ENCODE results near the gene HOXD11. TPM values are rescaled to one million over a fixed set of nuclear protein-coding genes. Genes with fewer than 3 reads are reported as not detected.

The HOXD11 gene
- total and polyA plus RNA-seq, 2 of the 13 experiments (the other 11 are each of a cell fraction or from before 2014, with no cell fraction given), result not detected

DNA sequence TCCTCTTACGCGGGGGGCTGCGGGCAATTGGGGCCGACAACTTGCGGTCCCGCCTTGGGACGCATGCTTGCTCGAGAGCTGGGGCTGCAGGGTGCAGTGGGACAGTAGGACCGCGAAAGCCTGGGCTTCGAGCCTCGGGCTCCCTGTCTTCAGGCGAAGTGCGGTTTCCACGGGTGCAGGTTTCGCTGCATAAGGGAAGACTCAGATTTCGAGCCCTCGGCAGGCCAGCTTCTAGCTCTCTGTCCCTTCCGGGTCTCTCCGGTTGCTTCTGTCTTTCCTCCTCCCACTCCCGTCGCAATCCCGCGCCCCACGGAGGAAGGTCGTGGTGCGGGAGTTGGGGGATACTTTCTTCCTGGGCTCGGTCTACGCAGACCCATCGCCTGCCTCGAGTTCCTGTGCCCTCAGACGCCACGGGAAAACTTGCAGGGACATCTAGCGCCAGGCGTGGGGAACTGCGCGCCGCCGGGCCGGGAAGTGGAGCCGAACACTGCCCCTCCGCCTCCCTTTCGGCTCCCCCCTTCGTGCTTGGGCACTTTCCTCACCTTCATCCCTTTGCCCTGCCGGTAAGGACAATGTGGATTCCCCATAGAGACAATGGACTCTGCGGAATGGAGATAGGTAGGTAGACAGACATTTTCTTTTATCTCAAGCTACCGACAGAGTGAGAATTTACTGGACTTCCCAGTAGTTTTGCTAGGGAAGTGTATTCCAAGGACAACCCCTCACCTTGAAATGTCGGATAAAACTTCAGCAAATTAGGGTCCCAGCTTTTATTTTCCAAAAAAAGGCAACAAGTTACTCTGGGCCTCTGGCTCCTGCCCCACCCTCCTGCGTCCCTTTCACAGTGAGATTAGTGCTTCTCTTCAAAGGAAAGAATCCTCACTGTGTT lies 18.8 kb upstream of the HOXD11 start:
- Histone ChIP-seq H3K4me1 (ENCODE audit: insufficient read depth, low read length) (peaks cover 25% of the 10 kb centered on the region), H2AFZ (ENCODE audit: low read length) (peak overlapping the region; percentile 24), H4K20me1 (ENCODE audit: insufficient read depth, low read length) (no peaks in the 10 kb centered on the region), H3K9ac (ENCODE audit: insufficient read depth, low read depth, low read length) (no peak overlapping the region), H3K79me2 (ENCODE audit: insufficient read depth, low read length) (no peaks in the 10 kb centered on the region), H3K4me2 (ENCODE audit: low read depth, low read length) (peak overlapping the region; percentile 91), H3K4me3 (replicated peaks in 1 of 3; ENCODE audit: insufficient read depth in 1 of 3, low read depth in 2 of 3, low read length in 3 of 3) (peak overlapping the region; percentile 36 to 75 (median 51); a peak in 5 of 6 replicates), H3K36me3 (replicated peaks in 1 of 2; ENCODE audit: control insufficient read depth in 1 of 2, insufficient read depth in 2 of 2, low read length in 2 of 2) (no peaks in the 10 kb centered on the region), H3K27ac (ENCODE audit: extremely low read length, insufficient read depth, low read length) (no peak overlapping the region), H3K9me3 (ENCODE audit: low read length) (no peaks in the 10 kb centered on the region), H3K27me3 (ENCODE audit: control insufficient read depth in 1 of 2, insufficient read depth in 2 of 2, low read length in 2 of 2) (peaks cover 19 to 94% of the 10 kb centered on the region in 2 experiments)
- CTCF ChIA-PET (ENCODE audit: low intra/inter-chr PET ratio, low total read pairs), result interaction anchor here (1.2 to 2.1 kb wide), 3 partner anchors 398 to 721 kb away, joined by 7 to 15 read pairs (median 14); no protein-coding TSS in a partner anchor
- POLR2A ChIA-PET, result no interaction called here
- 7% methylated on average over 36 of the region's 49 CpGs for WGBS (ENCODE audit: low lambda C conversion rate)
- intact Hi-C loops (cut with micrococcal nuclease; ENCODE audit: unreplicated experiment) (loop anchor here (1.0 to 2.0 kb wide), 4 partner anchors 87 to 722 kb away; no protein-coding TSS in a partner anchor), in situ Hi-C loops (cut with HindIII; ENCODE audit: extremely low pct_ligation_motif_present, low pct_unique_long_range_greater_than_20kb) (no loop called here)
- no TSS peak for BruUV-seq (replicated peaks)
- FAIRE-seq (peak; percentile 68), DNase-seq (ENCODE audit: low spot score) (peak; percentile 40), ATAC-seq (peak; percentile 92)
- TF ChIP-seq RELA (CRISPR knock-in tag; IDR thresholded peaks at IDR 0.05) (no peak), ZNF12 (CRISPR knock-in tag; IDR thresholded peaks at IDR 0.05) (no peak), ARNT (IDR thresholded peaks at IDR 0.05) (no peak), POLR2A (IDR thresholded peaks at IDR 0.05; ENCODE audit: insufficient read depth in 1 of 2, low read depth in 2 of 2, low read length in 2 of 2) (no peak), PHF8 (CRISPR knock-in tag; IDR thresholded peaks at IDR 0.05) (peak; percentile 58), PAWR (CRISPR knock-in tag; IDR thresholded peaks at IDR 0.05; ENCODE audit: borderline replicate concordance) (no peak), BHLHE40 (IDR thresholded peaks at IDR 0.05; ENCODE audit: low read length) (no peak), TOE1 (CRISPR knock-in tag; IDR thresholded peaks at IDR 0.05) (no peak), ZBTB3 (CRISPR knock-in tag; IDR thresholded peaks at IDR 0.05; ENCODE audit: borderline replicate concordance, low read depth) (no peak), ZNF773 (CRISPR knock-in tag; IDR thresholded peaks at IDR 0.05; ENCODE audit: borderline replicate concordance) (no peak), PAF1 (CRISPR knock-in tag; IDR thresholded peaks at IDR 0.05) (no peak), HDAC2 (CRISPR knock-in tag; IDR thresholded peaks at IDR 0.05) (no peak)
- TF ChIP-seq, protein P1, sequence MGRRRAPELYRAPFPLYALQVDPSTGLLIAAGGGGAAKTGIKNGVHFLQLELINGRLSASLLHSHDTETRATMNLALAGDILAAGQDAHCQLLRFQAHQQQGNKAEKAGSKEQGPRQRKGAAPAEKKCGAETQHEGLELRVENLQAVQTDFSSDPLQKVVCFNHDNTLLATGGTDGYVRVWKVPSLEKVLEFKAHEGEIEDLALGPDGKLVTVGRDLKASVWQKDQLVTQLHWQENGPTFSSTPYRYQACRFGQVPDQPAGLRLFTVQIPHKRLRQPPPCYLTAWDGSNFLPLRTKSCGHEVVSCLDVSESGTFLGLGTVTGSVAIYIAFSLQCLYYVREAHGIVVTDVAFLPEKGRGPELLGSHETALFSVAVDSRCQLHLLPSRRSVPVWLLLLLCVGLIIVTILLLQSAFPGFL (CRISPR knock-in tag; IDR thresholded peaks at IDR 0.05), result no peak
- TF ChIP-seq, protein P2, sequence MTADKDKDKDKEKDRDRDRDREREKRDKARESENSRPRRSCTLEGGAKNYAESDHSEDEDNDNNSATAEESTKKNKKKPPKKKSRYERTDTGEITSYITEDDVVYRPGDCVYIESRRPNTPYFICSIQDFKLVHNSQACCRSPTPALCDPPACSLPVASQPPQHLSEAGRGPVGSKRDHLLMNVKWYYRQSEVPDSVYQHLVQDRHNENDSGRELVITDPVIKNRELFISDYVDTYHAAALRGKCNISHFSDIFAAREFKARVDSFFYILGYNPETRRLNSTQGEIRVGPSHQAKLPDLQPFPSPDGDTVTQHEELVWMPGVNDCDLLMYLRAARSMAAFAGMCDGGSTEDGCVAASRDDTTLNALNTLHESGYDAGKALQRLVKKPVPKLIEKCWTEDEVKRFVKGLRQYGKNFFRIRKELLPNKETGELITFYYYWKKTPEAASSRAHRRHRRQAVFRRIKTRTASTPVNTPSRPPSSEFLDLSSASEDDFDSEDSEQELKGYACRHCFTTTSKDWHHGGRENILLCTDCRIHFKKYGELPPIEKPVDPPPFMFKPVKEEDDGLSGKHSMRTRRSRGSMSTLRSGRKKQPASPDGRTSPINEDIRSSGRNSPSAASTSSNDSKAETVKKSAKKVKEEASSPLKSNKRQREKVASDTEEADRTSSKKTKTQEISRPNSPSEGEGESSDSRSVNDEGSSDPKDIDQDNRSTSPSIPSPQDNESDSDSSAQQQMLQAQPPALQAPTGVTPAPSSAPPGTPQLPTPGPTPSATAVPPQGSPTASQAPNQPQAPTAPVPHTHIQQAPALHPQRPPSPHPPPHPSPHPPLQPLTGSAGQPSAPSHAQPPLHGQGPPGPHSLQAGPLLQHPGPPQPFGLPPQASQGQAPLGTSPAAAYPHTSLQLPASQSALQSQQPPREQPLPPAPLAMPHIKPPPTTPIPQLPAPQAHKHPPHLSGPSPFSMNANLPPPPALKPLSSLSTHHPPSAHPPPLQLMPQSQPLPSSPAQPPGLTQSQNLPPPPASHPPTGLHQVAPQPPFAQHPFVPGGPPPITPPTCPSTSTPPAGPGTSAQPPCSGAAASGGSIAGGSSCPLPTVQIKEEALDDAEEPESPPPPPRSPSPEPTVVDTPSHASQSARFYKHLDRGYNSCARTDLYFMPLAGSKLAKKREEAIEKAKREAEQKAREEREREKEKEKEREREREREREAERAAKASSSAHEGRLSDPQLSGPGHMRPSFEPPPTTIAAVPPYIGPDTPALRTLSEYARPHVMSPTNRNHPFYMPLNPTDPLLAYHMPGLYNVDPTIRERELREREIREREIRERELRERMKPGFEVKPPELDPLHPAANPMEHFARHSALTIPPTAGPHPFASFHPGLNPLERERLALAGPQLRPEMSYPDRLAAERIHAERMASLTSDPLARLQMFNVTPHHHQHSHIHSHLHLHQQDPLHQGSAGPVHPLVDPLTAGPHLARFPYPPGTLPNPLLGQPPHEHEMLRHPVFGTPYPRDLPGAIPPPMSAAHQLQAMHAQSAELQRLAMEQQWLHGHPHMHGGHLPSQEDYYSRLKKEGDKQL (CRISPR knock-in tag; IDR thresholded peaks at IDR 0.05; ENCODE audit: low read depth), result no peak
- TF ChIP-seq, protein P3, sequence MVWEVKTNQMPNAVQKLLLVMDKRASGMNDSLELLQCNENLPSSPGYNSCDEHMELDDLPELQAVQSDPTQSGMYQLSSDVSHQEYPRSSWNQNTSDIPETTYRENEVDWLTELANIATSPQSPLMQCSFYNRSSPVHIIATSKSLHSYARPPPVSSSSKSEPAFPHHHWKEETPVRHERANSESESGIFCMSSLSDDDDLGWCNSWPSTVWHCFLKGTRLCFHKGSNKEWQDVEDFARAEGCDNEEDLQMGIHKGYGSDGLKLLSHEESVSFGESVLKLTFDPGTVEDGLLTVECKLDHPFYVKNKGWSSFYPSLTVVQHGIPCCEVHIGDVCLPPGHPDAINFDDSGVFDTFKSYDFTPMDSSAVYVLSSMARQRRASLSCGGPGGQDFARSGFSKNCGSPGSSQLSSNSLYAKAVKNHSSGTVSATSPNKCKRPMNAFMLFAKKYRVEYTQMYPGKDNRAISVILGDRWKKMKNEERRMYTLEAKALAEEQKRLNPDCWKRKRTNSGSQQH (CRISPR knock-in tag; IDR thresholded peaks at IDR 0.05; ENCODE audit: low read depth), result no peak
